B cell (primary cell): ENCODE data around the gene MPL. TPM values are rescaled to one million over a fixed set of nuclear protein-coding genes. Genes with fewer than 3 reads are reported as not detected.

Source experiments
- ATAC-seq: fragments of 200-7000 bp; cut with Tn5 transposase; one replicate; pipeline ENCODE4 v1.10.0; 2021; ENCODE audit warnings: low read depth, mild to moderate bottlenecking, moderate number of reproducible peaks, moderate library complexity
- CTCF ChIA-PET: fragments of 350-600 bp; sonication (Branson Sonifier 250); formaldehyde crosslinking; loops from one replicate; lab custom pipeline; 2021; ENCODE audit warnings: antibody characterized with exemption, inconsistent platforms; lab: Charles Lee
- POLR2A ChIA-PET: fragments of 350-600 bp; sonication (Branson Sonifier 250); formaldehyde crosslinking; loops from one replicate; lab custom pipeline; 2021; ENCODE audit warnings: antibody characterized with exemption; lab: Charles Lee
- DNase-seq: peaks from one replicate; pipeline ENCODE4 v3.0.0; 2013
- H2AFZ ChIP-seq: 2 replicates; pipeline ENCODE4 v1.6.1; 2012; ENCODE audit warnings: mild to moderate bottlenecking, low read depth, low read length; ENCODE audit not compliant: insufficient read depth, poor library complexity, severe bottlenecking
- H3K27ac ChIP-seq, 2 donors: 1 replicate in 1 of 2; 2 replicates in 1 of 2; pipeline ENCODE4 v1.5.1; 2012 to 2013; ENCODE audit warnings: low read length in 2 of 2, mild to moderate bottlenecking in 2 of 2, moderate library complexity in 1 of 2
- H3K27me3 ChIP-seq, 4 experiments: fragments of 200-600 bp in 1 of 4; sonication (generic) in 1 of 4; replicated peaks in 1 of 4; 1 replicate in 2 of 4; 2 replicates in 2 of 4; pipeline versions ENCODE4 v1.6.1 to v1.7.0; 2013 to 2016; ENCODE audit warnings: low read length in 3 of 4, mild to moderate bottlenecking in 2 of 4, mixed read lengths in 1 of 4, moderate library complexity in 1 of 4; ENCODE audit not compliant: insufficient read depth in 4 of 4, control insufficient read depth in 3 of 4; ENCODE audit errors: control extremely low read depth in 1 of 4
- H3K36me3 ChIP-seq, 2 experiments: replicated peaks in 1 of 2; 1 replicate in 1 of 2; 2 replicates in 1 of 2; pipeline versions ENCODE4 v1.6.1 to v1.7.1; 2013; ENCODE audit warnings: low read length in 1 of 2; ENCODE audit not compliant: insufficient read depth in 2 of 2, control insufficient read depth in 1 of 2; ENCODE audit errors: control extremely low read depth in 1 of 2, extremely low read depth in 1 of 2
- H3K4me1 ChIP-seq, 2 donors: fragments of 200-600 bp in 1 of 2; sonication (generic) in 1 of 2; 1 replicate in 1 of 2; 2 replicates in 1 of 2; pipeline versions ENCODE4 v1.5.1 to v1.6.1; 2013 to 2017; ENCODE audit warnings: low read length in 2 of 2; ENCODE audit not compliant: control insufficient read depth in 2 of 2, insufficient read depth in 2 of 2
- H3K4me2 ChIP-seq: replicated peaks from 2 replicates; pipeline ENCODE3; 2012; ENCODE audit warnings: mild to moderate bottlenecking, low read depth, low read length; ENCODE audit not compliant: poor library complexity, severe bottlenecking
- H3K4me3 ChIP-seq, 5 experiments: fragments of 200-600 bp in 1 of 5; sonication (generic) in 1 of 5; 1 replicate in 3 of 5; 2 replicates in 2 of 5; pipeline versions ENCODE4 v1.5.1 to v1.7.0; 2011 to 2016; ENCODE audit warnings: low read length in 4 of 5, mild to moderate bottlenecking in 4 of 5, low read depth in 2 of 5, control low read depth in 1 of 5, moderate library complexity in 1 of 5; ENCODE audit not compliant: insufficient read depth in 1 of 5; ENCODE audit errors: control extremely low read depth in 1 of 5, extremely low read depth in 1 of 5
- H3K79me2 ChIP-seq: fragments of 200-600 bp; sonication (generic); one replicate; pipeline ENCODE4 v1.6.0; 2016; ENCODE audit warnings: low read length; ENCODE audit not compliant: control insufficient read depth, insufficient read depth
- H3K9ac ChIP-seq: fragments of 200-600 bp; sonication (generic); 2 replicates; pipeline ENCODE4 v1.6.1; 2017; ENCODE audit warnings: mild to moderate bottlenecking, low read length, moderate library complexity
- H3K9me3 ChIP-seq, 3 donors: one replicate each; pipeline versions ENCODE4 v1.6.1 to v1.7.1; 2013; ENCODE audit warnings: low read length in 2 of 3; ENCODE audit not compliant: control insufficient read depth in 2 of 3, insufficient read depth in 1 of 3; ENCODE audit errors: control extremely low read depth in 1 of 3
- H4K20me1 ChIP-seq: 2 replicates; pipeline ENCODE4 v1.6.0; 2012; ENCODE audit warnings: mild to moderate bottlenecking, low read length; ENCODE audit not compliant: insufficient read depth, control insufficient read depth, poor library complexity, severe bottlenecking
- H3K27ac Mint-ChIP-seq: one replicate; pipeline ENCODE4 v1.8.0; 2021; ENCODE audit warnings: mixed read lengths
- H3K27me3 Mint-ChIP-seq: one replicate; pipeline ENCODE4 v1.8.0; 2021; ENCODE audit warnings: mixed read lengths
- H3K4me1 Mint-ChIP-seq: one replicate; pipeline ENCODE4 v1.8.0; 2021; ENCODE audit warnings: mixed read lengths
- H3K4me3 Mint-ChIP-seq: one replicate; pipeline ENCODE4 v1.8.0; 2021; ENCODE audit warnings: mixed read lengths
- H3K9me3 Mint-ChIP-seq: one replicate; pipeline ENCODE4 v1.8.0; 2022; ENCODE audit warnings: mixed read lengths; ENCODE audit not compliant: insufficient read depth
- EZH2 ChIP-seq: IDR thresholded peaks from 2 replicates; pipeline ENCODE4 v1.6.1; 2012; ENCODE audit warnings: borderline replicate concordance, low read depth, mild to moderate bottlenecking, moderate library complexity, low read length; ENCODE audit not compliant: insufficient read depth, poor library complexity, severe bottlenecking
- WGBS: methylation state at CpG from one replicate; pipeline ENCODE4 v1.1.5; 2013; ENCODE audit warnings: missing lambda C conversion rate; ENCODE audit not compliant: insufficient coverage; 5-methylcytosine and 5-hydroxymethylcytosine counted together
- intact Hi-C: fragments of 100-400 bp; cut with micrococcal nuclease; formaldehyde crosslinking; loops from one replicate; pipeline ENCODE4 v1.10.0; 2022
- polyA plus RNA-seq: library from polyadenylated mRNA; depleted of rRNA; stranded (reverse); fragments of >200 nt; gene quantifications from 2 replicates; pipeline ENCODE4 v1.2.3, GENCODE V29; 2012
- total RNA-seq, 2 donors: library from RNA; stranded (reverse); fragments of 120-200 nt in 1 of 2; gene quantifications; 1 replicate in 1 of 2; 2 replicates in 1 of 2; pipeline versions ENCODE4 v1.2.3 to v1.2.4, GENCODE V29; 2013 to 2022
- TF ChIP-seq, protein P1 (sequence below): fragments of 200-600 bp; IDR thresholded peaks from one replicate; pipeline ENCODE4 v1.8.0; 2022; ENCODE audit warnings: antibody characterized with exemption, mild to moderate bottlenecking

MPL gene
- total and polyA plus RNA-seq, 2 donors (not counting 1 experiment from before 2014, with no cell fraction given) = not detected

DNA sequence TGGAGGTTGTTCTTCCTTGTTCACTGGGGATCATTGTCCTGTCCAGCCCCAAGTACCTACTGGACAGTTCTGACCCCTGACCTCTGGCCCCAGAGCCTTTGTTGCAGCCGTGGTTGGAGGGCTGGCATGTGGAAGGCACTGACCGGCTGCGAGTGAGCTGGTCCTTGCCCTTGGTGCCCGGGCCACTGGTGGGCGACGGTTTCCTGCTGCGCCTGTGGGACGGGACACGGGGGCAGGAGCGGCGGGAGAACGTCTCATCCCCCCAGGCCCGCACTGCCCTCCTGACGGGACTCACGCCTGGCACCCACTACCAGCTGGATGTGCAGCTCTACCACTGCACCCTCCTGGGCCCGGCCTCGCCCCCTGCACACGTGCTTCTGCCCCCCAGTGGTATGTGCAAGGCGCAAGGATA lies 25.4 kb upstream of the MPL start:
- H2AFZ ChIP-seq = no peak overlapping the region
- Mint-ChIP-seq H3K9me3 (no peaks in the 10 kb centered on the region), H3K27ac (no peak overlapping the region), H3K4me1 (no peaks in the 10 kb centered on the region), H3K27me3 (no peaks in the 10 kb centered on the region), H3K4me3 (no peak overlapping the region)
- no peak overlapping the region for H3K4me3 ChIP-seq
- no peaks in the 10 kb centered on the region for H3K4me1 ChIP-seq
- intact Hi-C loops = no loop called here
- ATAC-seq (no peak), DNase-seq (no peak)
- no peaks in the 10 kb centered on the region for H4K20me1 ChIP-seq
- no peaks in the 10 kb centered on the region for H3K9me3 ChIP-seq
- 93% methylated on average over 17 of the region's 19 CpGs for WGBS
- POLR2A ChIA-PET = no interaction called here
- CTCF ChIA-PET = no interaction called here
- H3K36me3 ChIP-seq = no peaks in the 10 kb centered on the region
- H3K4me2 ChIP-seq = no peak overlapping the region
- TF ChIP-seq, protein P1, sequence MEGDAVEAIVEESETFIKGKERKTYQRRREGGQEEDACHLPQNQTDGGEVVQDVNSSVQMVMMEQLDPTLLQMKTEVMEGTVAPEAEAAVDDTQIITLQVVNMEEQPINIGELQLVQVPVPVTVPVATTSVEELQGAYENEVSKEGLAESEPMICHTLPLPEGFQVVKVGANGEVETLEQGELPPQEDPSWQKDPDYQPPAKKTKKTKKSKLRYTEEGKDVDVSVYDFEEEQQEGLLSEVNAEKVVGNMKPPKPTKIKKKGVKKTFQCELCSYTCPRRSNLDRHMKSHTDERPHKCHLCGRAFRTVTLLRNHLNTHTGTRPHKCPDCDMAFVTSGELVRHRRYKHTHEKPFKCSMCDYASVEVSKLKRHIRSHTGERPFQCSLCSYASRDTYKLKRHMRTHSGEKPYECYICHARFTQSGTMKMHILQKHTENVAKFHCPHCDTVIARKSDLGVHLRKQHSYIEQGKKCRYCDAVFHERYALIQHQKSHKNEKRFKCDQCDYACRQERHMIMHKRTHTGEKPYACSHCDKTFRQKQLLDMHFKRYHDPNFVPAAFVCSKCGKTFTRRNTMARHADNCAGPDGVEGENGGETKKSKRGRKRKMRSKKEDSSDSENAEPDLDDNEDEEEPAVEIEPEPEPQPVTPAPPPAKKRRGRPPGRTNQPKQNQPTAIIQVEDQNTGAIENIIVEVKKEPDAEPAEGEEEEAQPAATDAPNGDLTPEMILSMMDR = no peak
- TF ChIP-seq EZH2 = no peak
- H3K27me3 ChIP-seq = no peaks in the 10 kb centered on the region
- no peak overlapping the region for H3K27ac ChIP-seq
- H3K79me2 ChIP-seq = no peaks in the 10 kb centered on the region
- H3K9ac ChIP-seq = no peak overlapping the region

DNA sequence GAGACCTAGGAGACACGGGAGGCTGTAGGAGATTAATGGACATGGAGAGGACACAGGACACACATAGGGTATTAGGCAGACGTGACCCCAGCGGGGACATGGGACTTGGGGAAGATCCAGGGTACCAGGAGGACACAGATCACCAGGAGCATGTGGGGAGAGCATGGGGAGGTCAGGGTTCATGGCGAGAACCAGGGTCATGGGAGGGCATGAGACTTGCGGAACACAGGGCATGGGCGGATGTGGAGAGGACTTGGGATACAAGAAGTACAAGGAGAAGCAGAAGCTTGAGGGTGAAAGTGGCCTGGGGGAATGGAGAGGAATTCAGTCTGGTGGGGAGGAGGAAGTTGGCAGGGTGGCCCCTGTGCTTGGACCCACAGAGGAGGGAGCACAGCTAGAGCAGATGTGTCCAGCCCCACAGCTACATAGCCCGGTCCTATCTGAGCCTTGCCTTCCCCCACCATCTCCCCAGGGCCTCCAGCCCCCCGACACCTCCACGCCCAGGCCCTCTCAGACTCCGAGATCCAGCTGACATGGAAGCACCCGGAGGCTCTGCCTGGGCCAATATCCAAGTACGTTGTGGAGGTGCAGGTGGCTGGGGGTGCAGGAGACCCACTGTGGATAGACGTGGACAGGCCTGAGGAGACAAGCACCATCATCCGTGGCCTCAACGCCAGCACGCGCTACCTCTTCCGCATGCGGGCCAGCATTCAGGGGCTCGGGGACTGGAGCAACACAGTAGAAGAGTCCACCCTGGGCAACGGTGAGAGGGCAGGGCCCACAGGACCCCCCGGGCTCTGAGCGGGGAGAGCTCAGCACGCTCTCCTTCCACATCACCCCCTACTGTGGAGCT lies 24.7 kb upstream of the MPL start:
- ChIA-PET POLR2A (no interaction called here), CTCF (no interaction called here)
- no peak overlapping the region for H3K4me3 Mint-ChIP-seq
- H3K9me3 Mint-ChIP-seq = no peaks in the 10 kb centered on the region
- H3K79me2 ChIP-seq = no peaks in the 10 kb centered on the region
- no peaks in the 10 kb centered on the region for H3K4me1 ChIP-seq
- H3K9me3 ChIP-seq = no peaks in the 10 kb centered on the region
- H3K4me3 ChIP-seq = no peak overlapping the region
- H3K36me3 ChIP-seq = no peaks in the 10 kb centered on the region
- H3K9ac ChIP-seq = no peak overlapping the region
- no peak overlapping the region for H2AFZ ChIP-seq
- no peak overlapping the region for H3K27ac ChIP-seq
- 94% methylated on average over 21 of the region's 24 CpGs for WGBS
- ATAC-seq = no peak
- no peaks in the 10 kb centered on the region for H4K20me1 ChIP-seq
- H3K4me2 ChIP-seq = no peak overlapping the region
- H3K27me3 ChIP-seq = no peaks in the 10 kb centered on the region
- TF ChIP-seq, protein P1 = no peak
- TF ChIP-seq EZH2 = no peak
- intact Hi-C loops = no loop called here
- DNase-seq = no peak
- H3K27ac Mint-ChIP-seq = no peak overlapping the region
- H3K27me3 Mint-ChIP-seq = no peaks in the 10 kb centered on the region
- H3K4me1 Mint-ChIP-seq = no peaks in the 10 kb centered on the region
